GM19395 (cell line): ENCODE data around the gene MAN2A1.
"Not testable (repeated sequence)": the region's sequence is repeated elsewhere in the genome, so short reads cannot be mapped to it uniquely, and the experiment has no call there.

Experiments used
- ATAC-seq: cut with Tn5 transposase; IDR thresholded peaks from one replicate; pipeline ENCODE4 v1.9.1; 2021; ENCODE audit warnings: mild to moderate bottlenecking, moderate library complexity; ENCODE audit not compliant: unreplicated experiment

The MAN2A1 gene

DNA sequence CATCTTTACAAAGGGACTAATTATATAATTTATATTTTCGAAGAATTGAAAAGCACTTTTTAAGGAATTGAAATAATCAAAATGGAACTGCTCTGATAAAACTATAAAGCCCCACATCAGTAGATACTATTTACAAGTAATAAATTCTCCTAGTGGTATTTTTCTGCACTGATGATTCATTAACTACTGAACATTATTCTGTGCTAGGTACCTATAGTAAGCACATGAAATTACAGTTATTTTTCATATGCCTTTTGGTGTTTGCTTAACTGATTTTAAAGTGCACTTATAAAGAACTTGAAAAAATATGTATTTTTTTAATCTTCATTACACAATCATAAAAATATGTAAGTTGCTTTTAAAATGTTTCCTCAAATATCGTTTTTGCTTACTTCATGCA lies 123.0 kb downstream of the MAN2A1 start:
- no peak for ATAC-seq

DNA sequence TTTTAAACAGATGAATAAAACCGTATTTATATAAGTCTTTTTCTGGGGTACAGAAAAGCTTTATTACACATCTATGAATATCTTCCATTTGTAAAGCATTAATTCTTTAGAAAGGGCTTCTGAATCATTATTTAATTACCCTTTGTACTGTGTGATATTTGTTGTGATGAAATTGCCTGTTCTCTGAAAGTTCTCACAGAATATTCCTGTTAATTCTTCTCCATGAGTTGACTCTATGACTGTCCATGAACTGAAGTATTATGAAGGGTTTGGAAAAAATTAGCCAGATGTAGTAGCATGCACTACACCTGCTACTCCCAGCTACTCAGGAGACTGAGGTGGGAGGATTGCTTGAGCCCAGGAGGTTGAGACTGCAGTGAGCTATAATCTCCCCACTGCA lies 127.0 kb downstream of the MAN2A1 start:
- ATAC-seq = no peak

DNA sequence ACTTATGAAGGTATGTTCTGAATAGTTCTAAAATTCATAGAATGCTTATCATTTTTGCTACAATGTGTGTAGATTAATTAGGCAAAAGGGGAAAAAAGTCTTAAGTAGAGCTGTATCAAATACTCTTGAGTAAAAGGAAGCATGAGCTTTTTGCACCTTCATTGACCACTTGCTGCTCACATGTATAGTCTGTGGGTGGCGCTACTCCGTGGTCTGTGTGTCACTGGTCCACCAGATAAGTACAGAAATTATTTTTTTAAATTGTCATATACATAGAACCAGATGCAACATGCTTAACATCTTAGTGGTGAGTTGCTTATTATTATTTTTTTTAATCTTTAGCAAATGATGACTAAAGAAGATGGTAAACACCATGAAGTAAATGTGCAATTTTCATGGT lies 130.2 kb downstream of the MAN2A1 start:
- no peak for ATAC-seq

DNA sequence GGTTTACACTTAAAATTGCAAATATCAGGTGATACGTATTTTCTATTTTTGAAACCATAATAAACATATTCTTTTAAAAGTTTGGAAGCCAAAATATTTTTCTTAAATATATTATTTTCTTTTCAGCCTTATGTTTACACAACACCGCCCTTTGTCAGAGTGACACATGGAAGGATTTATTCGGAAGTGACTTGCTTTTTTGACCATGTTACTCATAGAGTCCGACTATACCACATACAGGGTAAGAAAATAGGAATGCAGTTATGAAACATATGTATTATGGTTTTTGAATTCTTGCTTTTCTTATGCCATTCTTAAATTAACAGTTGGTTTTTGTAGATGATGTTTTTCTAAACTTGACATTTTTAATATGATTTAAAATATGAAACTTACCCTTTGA lies 133.9 kb downstream of the MAN2A1 start:
- ATAC-seq = no peak

DNA sequence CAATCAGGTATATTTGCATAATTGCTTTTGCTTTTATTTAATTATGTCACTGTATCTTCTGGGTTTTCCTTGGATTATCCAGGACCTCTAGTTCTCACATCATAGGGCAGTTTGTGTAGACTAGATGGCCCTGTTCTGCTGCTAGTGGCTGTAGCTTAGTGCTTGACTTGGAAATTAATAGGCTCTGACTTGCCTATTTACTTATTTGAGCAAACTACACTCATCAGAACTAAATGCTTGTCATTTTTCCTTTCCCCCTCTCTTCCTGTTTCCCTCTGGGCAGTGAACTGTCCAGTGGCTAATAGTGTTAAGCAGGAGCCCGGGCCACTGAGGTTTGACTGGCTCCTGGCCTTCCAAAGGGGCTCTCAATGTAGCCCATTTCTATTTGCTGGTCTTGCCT lies 135.7 kb downstream of the MAN2A1 start:
- ATAC-seq = no peak

DNA sequence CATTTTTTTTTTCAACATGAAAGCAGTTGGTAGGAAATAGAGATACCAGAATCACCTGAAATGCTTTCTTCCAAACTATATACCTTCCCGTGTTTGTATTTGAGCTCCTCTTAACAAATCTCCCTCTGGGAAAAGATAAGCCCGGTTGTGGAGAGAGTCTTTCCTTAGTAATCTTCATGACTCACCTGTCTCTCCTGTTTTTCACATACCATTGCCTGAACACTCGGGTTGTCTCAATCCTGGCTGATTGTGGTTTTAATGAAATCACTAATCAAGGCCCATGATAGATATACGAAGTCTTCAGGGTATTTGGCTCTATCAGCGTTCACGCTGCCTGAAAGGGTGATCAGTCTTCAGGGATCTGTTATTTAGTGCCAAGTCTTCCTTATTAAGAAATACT lies 136.7 kb downstream of the MAN2A1 start:
- ATAC-seq = no peak

DNA sequence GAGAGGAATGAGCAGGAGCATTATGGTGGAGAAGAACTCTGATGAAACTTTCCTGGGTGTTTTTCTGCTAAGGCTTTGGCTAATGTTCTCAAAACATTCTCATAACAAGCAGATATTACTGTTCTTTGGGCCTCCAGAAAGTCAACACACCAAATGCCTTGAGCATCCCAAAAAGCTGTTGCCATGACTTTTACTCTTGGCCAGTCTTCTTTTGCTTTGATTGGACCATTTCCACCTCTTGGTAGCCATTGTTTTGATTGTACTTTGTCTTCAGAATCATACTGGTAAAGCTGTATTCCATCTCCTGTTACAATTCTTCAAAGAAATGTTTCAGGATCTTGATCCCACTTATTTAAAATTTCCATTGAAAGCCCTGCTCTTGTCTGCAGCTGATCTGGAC lies 139.6 kb downstream of the MAN2A1 start:
- no peak for ATAC-seq

DNA sequence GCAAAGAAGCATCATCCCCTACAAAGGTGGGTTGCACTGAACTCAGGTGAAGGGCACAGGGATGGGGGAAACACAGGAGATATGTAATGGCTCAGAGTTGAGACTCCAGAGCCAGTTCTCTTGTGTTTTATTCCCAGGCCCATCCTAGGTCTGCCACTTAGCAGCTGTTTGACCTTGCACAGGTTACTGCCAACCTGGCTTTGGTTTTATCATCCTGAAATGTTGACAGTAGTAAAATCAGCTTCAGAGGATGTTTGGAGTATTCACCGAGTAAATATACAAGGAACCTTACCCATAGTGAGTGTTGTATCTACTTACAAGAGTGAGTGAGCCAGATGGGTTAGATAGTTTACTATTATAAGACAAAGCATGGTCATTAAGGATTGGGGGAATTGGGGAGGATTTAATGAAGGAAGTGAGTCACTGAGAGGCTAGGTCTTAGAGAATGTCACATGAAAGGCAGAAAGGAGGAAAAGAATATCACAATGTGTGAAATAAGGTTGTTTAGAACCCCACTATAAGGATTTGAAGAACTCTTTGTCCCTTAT lies 141.3 kb downstream of the MAN2A1 start:
- no peak for ATAC-seq

DNA sequence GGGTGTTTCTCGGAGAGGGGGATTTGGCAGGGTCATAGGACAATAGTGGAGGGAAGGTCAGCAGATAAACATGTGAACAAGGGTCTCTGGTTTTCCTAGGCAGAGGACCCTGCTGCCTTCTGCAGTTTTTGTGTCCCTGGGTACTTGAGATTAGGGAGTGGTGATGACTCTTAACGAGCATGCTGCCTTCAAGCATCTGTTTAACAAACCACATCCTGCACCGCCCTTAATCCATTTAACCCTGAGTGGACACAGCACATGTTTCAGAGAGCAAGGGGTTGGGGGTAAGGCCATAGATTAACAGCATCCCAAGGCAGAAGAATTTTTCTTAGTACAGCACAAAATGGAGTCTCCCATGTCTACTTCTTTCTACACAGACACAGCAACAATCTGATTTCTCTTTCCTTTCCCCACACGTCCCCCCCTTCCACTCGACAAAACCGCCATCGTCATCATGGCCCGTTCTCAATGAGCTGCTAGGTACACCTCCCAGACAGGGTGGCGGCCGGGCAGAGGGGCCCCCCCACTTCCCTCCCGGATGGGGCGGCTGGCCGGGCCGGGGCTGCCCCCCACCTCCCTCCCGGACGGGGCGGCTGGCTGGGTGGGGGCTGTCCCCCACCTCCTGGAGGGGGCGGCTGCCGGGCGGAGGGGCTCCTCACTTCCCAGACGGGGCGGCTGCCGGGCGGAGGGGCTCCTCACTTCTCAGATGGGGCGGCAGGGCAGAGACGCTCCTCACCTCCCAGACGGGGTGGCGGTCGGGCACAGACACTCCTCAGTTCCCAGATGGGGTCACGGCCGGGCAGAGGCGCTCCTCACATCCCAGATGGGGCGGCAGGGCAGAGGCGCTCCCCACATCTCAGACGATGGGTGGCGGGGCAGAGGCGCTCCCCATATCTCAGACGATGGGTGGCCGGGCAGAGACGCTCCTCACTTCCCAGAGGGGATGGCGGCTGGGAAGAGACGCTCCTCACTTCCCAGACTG lies 142.8 kb downstream of the MAN2A1 start:
- not testable (repeated sequence) for ATAC-seq

DNA sequence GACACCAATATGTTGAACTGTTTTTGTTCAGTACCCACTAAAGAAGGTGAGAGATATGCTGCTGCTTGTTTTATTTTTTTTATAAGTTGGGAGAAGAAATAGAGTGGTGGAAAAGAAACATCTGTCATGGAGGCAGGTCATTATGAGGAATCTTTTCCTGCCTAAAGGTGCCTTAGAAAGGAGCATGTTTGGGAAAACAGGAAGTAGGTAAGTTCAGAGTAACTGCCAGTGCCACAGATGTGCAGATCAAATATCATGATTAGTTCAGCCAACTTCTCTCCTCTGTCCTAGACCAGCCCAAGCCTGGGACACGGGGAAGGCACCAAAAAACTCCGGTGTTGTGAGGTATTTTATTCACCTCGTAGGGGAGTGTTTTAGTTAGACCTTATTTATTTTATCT lies 144.2 kb downstream of the MAN2A1 start:
- no peak for ATAC-seq

DNA sequence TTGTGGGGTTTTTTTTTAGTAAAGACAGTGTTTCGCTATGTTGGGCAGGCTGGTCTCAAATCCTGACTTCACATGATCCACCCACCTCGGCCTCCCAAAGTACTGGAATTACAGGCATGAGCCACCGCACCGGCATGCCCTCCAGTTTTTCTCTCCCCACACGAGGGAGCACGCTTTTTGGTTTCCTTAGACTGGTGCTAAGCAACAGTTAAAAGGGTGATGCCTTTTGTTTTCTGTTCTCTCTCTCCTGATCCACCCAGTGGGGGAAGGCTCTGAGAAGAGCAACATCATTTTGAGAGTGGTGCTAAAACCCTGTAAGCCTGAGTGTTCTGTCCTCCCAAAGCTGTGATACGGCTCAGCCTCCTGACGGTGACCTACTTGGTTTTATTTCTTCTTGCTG lies 146.6 kb downstream of the MAN2A1 start:
- no peak for ATAC-seq

DNA sequence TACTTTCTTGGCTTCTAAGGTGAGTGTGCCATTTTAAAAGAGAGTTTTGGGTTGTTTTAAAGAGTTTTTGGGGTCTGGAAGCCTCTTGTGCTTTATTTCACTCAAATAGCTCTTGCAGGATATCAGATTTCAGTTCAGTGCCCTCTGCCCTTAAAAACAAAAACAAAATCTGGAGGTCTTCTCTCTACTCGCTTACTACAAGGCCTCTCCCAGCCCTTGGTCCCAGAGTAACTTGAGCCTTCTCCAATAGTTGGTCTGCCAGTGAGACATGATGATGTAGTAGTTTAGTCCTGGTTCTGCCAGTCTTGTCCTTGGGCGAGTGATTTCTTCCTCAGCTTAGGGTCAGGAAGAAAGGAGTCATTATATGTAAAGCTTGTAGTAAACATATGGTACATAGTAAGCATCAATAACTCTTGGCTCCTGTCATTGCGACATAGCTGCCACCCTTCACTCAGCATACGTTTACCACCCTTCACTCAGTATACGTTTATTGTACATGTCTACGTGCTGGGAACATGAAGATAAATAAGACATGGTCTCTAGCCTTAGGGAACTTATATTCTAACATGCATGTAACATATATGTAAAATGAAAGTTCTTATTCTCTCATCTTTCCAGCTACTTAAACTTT lies 147.6 kb downstream of the MAN2A1 start:
- ATAC-seq = no peak

DNA sequence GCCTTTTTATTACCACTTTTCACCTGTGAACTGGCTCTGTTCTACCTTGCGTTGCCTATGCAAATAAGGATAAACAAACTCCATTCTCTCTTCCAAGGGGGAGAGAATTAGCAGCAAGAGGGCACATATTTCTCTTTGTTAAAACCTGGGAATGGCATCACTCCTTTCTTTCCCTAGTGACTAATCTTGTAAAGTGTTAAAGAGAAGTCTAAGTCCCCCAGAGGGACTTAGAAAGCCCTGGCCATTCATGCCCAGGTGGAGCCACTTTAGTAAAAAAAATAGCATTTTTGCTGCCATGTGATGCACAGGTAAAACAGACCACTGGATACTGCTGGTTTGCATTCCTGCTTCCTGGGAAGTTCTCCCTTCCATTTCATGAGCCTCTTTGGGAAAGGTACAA lies 148.4 kb downstream of the MAN2A1 start:
- no peak for ATAC-seq

DNA sequence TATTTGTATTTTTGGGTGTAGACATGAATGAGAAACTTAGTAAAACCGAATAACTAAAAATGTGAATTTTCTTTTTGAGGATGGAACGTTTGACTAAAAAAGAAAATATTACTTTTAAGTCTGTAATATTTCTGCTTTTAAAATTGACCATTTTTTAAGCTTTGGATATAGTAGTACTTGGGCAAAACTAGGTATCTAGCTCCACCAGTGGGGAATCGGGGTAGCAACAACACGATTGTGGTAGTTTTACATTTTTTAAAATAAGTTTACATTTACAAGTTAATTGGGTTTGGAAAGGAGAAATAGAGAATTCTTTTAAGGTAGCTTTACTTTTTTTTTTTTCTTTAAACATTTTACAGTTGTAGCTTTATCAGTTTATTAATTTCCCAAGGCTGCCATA lies 154.4 kb downstream of the MAN2A1 start:
- no peak for ATAC-seq

DNA sequence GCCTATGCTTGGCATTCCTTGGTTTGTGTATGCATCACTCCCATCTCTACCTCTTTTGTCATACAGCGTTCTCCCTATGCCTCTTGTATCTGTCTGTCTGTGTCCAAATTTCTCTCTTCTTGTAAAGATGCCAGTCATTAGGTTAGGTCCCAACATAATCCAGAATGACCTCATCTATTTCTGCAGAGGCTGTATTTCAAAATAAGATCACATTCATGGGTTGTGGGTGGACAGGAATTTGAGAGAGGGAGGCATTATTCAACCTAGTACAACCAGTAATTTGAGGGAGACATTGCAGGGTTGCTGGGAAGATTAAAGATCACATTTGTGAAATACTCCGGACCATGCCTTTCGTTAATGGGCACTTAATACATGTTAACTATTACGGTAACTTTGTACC lies 155.0 kb downstream of the MAN2A1 start:
- ATAC-seq = no peak

DNA sequence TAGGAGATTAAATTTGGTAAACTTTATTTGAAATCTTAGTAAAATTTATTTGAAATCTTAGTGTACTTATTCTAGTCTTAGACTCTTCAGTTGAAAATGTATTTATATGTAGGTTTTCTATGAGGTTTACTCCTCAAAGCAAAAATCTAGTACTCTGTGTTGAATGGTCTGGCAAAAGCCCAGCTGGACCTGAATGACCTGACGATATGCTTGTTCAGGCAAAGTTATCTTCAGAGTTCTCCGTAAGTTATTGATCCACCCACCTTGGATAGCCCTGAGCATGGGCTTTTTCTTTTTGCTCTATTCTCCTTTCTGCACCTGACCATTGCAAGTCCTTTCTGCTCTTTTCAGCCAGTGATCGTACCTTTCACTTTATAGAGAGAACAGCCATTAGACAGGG lies 158.4 kb downstream of the MAN2A1 start:
- ATAC-seq = no peak

DNA sequence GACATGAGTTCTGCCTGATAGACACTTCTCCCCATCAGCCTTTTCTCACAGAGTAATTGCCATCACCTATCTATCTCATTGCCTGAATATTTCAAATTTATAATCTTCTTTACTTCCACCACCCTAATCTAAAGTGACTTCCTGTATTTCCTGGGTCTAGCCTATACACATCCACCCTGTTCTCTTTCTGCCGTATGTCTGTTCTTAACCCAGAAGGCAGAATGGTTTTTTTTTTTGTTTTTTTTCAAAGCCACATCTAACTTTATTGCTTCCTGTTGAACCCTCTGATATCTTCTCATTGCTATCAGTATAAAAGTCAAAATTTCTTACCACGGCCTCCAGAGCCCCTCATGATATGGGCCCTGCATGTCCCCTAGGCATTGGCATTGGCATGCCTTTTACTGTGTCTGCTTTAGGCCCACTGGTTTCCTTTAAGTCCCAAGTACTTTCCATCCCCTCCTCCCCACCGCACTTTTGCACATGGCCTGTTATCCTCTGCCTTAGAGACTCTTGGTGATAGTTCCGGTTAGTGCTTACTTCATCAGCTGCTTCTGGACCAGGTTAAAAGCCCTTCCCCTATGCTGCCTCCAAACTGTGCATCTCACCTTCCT lies 159.9 kb downstream of the MAN2A1 start:
- no peak for ATAC-seq

DNA sequence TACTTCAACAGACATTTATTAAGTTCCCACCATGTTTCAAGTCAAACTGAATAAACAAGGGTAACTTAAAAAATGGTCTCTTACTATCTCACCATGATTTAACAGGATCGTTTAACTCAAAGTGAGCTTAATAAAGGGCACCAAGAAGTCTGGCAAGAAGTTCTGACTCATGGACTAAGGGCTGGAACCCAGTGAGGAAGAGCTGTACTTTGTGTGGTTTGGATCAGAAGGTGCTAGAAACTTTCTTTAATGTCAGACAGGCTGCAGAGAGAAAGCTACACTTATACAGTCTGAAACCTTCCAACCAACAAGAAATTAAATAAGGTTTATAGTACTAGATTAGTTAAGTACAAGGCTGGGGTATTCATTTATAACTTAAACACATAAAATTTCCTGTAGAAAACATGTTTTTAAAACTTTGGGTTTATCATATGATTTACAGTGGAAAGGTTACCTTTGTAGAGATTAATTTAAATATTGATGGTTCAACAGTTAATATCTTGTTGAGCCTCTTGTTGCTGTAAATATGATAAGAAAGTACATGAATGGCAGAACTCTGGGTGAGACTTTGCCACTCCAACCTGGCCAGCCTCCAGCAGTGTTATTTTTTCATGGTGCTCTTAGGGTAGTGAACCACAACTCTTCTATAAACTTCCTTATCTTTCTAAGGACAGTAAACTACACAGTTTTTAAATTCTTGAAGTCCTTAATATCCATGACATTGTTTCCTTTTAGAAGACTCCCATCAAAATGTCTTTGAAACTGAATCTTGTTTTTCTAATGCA lies 162.8 kb downstream of the MAN2A1 start:
- ATAC-seq = no peak

DNA sequence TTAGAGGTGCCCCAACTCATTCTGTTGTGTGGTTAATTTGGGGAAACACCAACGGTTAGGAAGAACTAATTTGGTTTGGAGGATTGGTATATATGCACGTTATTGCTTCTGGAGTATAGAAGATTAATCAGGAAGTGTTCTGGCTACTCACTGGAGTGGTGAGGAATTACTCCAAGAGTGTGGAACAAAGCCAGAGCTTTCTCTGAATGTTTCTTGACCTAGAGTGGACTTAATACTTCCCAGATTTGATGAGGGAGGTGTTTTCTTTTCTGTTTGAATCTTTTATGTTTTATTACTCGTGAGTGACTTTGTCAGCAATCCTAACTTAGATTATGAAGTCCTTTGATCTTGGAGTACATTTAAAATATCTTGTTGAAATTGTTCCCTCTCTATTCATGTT lies 163.7 kb downstream of the MAN2A1 start:
- ATAC-seq = no peak

DNA sequence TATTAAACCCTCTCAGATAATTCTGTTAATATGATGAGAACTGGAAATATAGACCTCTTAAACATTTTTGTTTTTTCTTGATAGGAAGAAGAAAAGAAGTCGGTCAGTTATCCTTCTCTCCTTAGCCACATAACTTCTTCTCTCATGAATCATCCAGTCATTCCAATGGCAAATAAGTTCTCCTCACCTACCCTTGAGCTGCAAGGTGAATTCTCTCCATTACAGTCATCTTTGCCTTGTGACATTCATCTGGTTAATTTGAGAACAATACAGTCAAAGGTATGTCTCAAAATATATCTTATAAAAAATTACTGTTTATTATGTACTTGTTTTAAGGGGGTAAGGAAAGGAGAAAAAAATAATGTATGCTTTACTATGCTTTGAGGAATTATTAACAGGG lies 165.3 kb downstream of the MAN2A1 start:
- ATAC-seq = no peak
